Measurements from ENCODE around the gene PMS1.
"Not testable (repeated sequence)": the region's sequence is repeated elsewhere in the genome, so short reads cannot be mapped to it uniquely, and the experiment has no call there.

The PMS1 gene

DNA sequence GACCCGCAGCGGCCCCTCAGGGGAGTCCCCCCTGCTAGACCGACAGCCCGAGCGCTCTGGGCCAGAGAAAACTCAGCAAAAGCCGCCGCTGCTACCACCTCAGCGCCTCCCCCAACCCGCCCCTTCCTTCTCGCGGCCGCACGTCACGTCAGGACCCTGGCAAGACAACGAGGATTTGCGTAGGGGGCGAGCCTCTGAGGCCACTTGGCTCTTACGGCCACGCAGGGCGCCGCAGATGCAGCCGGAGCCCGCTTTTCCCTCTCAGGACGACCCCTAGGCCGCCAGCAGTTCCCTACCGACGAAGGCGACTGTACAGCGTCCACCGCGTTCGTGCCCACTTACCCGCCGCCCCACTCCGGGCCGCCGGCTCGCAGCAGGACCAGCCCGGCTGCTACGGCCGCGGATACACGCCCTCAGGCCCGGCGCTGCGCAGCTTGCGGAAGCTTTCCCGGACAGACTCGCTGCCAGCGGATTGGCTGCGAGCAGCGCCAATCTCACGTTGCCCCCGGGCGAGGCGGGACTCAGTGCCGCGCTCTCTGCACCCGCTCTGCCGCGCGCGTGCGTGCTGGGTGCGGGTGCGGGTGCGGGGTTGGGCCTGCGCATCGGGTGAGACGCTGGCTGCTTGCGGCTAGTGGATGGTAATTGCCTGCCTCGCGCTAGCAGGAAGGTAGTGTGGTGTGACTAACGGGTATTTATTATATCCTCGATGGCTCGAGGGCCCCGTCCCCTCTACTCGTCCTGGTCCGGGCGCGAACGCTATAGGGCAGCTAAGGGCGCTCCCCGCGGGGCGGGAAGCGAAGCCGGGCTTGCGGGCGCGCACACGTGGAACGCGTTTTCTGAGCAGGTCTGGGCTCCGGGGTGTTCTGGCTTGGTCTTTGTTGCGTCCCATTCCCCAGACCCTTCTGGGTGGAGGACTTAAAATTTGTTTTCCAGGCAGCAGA is at the start of gene PMS1, which contains the start of gene ORMDL1:
PMS1 (plus strand) TSS at position 524 of the 941 bp plus-strand sequence. CDS start 7,360 bp downstream, outside the sequence.
ORMDL1 (minus strand) TSS at position 413 of the 941 bp plus-strand sequence. CDS start 1,744 bp downstream, outside the sequence.
- DNase-seq (ENCODE audit: low read depth, low spot score), result peak; percentile 88

DNA sequence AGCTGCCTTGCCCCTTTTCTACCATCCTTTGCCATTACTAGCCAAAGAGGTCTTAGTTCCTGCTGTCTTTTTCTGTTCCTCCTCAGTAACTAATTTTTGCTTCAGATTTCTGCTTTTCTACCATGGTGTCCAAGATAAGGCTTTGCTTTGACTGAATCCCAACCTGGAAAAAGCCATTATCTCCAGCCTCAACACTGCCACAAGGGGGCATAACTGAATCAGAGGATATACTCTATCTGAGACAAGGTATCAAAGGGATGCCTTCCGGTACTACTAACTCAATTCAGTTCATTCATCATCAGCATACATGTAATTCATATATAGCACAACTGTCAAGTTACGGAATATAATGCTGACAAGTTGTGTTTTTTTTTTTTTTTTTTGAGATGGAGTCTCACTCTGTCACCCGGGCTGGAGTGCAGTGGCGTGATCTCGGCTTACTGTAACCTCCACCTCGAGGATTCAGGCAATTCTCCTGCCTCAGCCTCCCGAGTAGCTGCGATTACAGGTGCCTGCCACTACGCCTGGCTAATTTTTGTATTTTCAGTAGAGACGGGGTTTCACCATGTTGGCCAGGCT is 33.1 kb upstream of the PMS1 start:
- peak; percentile 2 for DNase-seq (ENCODE audit: low read depth, low spot score)

DNA sequence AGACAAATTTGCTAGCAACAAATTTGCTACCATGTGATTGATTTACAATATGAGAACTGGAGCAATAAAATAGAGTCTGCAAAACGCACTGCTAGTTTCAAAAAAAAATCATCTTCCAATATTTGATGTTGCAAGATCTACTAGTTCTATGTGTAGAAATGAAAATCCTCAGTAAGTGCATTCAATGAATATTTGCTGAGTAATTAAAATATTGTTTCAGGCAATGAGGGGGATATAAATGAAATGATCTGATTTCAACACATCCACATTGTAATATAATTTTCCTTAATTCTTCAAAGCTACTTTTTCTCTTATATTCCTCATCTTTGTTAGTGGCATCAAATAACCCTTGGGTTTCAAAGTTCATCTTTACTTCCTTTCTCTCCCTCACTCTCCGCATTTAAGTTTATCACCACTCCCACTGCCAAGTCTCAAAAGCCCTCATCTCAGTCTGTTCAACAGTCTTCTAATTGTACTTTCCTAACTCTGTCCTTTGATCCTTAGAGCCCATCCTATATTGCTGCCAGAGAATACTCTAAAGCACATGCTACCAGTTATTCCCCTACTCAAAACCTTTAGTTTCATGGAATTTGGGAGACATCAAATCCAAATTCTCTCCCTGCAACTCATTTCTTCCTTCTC is 27.8 kb upstream of the PMS1 start:
- no peak for DNase-seq (ENCODE audit: low read depth, low spot score)

- not testable (repeated sequence) for DNase-seq (ENCODE audit: low read depth, low spot score)
Observed at GRCh38 chr2:189760154-189760553, 24.1 kb upstream of the PMS1 start.

DNA sequence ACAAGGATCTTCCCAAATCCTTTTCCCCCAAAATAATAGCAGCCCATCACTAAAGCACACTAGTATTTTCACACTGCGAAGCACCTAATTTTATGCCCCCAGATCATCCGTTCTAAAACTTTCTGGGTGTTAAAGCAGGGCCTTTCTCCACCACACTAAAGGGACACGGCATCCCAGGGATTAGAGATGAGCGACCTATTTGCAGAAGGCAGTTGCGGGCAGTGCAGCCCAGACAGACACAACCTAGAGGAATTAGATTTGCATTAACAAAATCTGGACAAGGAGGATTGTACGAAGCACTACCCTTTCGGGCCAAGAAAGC is 22.1 kb upstream of the PMS1 start:
- no peak for DNase-seq (ENCODE audit: low read depth, low spot score)

GRCh38 chr2:189762551-189763298 is 21.5 kb upstream of the PMS1 start, which contains the start of gene OSGEPL1:
Gene OSGEPL1 (minus strand): TSS chr2:189762792. CDS start chr2:189761640, 1,152 bp downstream.
- peak; percentile 85 for DNase-seq (ENCODE audit: low read depth, low spot score)

DNA sequence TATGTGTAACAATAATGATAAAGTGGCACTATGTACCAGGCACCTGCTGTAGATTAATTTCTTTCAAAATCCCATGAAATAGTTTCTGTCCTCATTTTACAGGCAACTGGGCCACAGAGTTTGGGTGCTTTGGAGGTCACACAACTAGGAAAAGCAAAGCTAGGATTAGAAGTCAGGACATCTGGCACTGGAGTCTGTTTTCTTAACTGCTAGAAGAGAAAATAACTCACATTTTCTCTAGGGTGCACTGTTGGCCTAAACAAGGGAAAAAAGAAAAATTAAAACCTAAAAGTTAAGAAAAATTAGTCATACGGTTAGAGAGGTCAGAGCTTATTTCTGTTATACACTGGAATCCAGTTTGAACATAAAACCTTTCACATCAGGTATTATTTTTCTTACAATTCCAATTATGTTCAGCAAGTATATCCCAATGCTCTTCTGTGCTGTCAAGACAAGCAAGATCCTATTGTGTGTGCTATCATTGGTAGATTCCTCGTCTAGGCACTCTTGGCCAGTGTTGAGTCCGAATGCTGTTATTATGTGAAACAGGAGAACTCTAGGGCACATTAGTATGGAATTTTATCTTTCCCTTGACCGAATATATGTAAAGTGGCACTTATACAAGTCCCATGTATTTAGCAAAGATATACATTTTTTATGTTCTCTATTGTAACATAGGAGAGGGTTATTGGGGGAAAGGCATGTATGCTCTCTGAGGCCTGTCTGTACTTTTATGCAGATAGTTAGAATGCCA is 20.2 kb upstream of the PMS1 start:
- DNase-seq (ENCODE audit: low read depth, low spot score), result no peak

DNA sequence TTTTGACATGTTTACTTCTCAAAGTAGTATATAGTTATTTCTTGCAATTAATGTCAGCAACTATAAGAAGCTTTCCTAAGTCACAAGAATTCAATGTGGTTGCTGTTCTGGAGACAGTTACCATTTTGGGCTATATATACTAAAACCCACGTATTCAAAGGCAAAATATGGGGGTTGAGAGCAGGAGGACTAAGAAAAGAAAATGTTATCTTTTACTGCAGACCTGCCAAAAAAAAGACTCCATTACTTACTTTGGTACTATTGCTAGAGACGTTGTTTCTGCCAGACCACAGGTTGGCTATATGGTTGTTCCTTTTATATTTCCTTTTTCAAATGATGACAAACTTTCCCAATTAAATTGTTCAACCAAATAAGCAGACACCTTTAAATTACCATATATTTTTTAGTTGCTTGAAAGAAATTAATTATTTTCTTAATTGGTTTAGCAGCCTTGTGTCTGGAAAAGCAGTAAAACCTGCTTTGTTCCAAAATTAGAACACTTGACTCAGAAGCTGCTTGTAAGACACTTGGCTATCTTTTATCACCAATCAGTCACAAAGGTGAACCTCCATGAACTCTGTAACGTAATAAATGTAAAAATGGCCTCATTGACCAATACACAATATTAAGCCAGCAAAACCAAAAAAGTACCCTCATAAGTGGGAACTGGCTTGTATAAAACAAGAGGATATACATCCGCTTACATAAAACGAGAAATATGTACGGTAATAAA is 13.5 kb upstream of the PMS1 start:
- no peak for DNase-seq (ENCODE audit: low read depth, low spot score)

DNA sequence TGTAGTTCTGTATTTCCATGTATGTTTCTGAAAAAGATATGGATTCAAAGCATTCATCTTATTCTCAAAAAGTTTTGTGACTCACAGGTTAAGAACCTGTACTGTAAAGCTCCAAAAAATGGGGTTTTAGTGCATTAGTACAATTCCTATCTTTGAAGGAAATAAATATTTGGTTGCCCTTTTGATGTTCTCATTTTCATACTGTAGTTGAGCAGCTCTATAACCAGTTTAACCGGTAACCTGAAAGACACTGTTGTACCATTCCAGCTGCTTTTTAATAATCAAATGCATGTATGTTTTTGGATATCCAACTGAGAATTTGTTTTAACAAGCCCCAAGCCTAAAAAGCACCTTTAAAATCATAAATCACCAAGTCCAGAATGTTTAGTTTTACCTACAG is 12.0 kb upstream of the PMS1 start:
- DNase-seq (ENCODE audit: low read depth, low spot score), result no peak

- DNase-seq (ENCODE audit: low read depth, low spot score), result no peak
Observed at GRCh38 chr2:189782221-189782671, 2.0 kb upstream of the PMS1 start.

GRCh38 chr2:189783451-189783926 is 761 bp upstream of the PMS1 start:
- no peak for DNase-seq (ENCODE audit: low read depth, low spot score)

- DNase-seq (ENCODE audit: low read depth, low spot score), result no peak
Observed at GRCh38 chr2:189791338-189792042, 7.2 kb downstream of the PMS1 start.

- DNase-seq (ENCODE audit: low read depth, low spot score), result no peak
Observed at GRCh38 chr2:189794310-189794709, 10.1 kb downstream of the PMS1 start.

DNA sequence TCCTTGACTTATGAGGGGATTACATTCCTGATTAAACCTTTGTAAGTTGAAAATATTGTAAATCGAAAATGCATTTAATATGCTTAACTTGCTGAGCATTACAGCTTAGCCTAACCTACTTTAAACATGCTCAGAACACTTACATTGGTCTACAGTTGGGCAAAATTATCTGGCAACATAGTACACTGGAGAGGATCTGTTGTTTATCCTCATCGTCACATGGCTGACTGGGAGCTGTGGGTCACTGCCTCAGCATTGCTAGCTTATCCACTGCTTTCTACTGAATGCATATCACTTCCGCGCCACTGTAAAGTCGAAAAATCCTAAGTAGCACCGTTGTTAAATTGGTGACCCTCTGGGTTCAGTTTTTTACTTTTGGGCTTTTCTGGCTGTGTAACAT is 13.7 kb downstream of the PMS1 start:
- no peak for DNase-seq (ENCODE audit: low read depth, low spot score)

GRCh38 chr2:189798312-189799029 is 14.2 kb downstream of the PMS1 start:
- no peak for DNase-seq (ENCODE audit: low read depth, low spot score)

- no peak for DNase-seq (ENCODE audit: low read depth, low spot score)
Observed at GRCh38 chr2:189799030-189799331, 14.7 kb downstream of the PMS1 start.

DNA sequence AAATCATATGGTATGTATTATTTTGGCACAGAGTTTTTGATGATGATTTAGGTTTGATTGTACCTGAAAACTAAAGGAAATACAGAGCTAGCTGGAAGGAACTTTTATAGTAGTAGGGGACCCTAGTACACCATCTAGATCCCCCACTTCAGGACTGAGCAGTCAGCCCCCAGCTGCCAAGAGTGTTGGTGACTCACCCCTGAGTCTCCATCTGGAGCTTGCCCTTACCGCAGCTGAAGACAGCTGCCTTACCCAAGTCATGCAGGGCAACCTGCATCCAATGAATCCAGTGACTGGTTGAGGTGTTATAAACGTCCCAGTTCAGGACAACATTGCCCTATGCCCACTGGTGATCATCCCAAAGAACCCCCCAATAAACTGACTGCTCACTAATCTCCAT is 15.3 kb downstream of the PMS1 start:
- DNase-seq (ENCODE audit: low read depth, low spot score), result no peak

DNA sequence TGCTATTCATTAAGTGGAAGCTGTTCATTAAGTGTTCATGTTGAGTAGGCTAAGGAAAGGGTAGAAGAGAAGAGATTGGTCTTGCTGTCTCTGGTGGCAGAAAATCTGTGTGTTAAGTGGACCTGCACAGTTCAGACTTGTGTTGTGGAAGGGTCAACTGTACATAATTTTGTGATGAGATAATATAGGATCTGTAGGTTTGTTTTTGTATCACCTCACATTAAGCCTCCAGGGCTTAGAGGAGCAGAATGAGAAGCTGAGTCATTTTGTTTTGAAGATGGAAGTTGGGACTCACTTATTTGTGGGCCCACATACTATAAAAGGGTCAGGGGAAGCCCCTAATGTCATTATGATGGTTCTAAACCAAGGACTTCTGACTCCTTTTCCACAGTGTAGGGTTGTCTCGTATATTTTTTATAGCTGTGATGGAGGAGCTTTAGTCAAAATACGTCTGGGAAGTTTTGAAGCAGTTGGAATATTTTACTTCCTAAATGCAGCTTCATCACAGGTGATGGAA is 18.2 kb downstream of the PMS1 start:
- DNase-seq (ENCODE audit: low read depth, low spot score), result no peak

DNA sequence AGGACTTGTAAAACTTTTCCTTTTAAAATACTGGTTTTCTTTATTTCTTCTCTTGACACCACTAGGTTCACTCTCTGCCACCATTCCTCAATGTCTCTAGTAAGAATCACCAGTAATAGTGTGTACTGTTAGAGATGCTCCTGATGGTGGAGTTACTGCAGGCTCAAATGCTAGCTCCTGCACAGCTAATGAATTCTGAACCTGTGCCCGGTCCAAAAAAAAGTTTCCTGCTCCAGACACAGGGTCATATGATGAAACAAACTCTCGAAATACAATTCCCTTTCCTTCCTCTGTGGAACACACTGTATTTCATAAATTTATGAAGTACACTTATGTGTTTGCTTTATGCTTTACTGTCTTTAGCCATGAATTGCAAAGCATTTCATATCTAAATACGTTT is 19.2 kb downstream of the PMS1 start:
- DNase-seq (ENCODE audit: low read depth, low spot score), result no peak

All from activated CD4-positive, CD25-positive, alpha-beta regulatory T cell treated with anti-CD3 and anti-CD28 coated beads, Interleukin-2, amount 50 U/mL, for 16 hours (primary cell).